GOT3 (cell line): ENCODE data around the gene SLC25A28.

Experiments used
- DNase-seq: peaks from one replicate; lab custom pipeline; 2025; ENCODE audit warnings: mixed read lengths; lab: John Stamatoyannopoulos, UW

Gene SLC25A28

DNA sequence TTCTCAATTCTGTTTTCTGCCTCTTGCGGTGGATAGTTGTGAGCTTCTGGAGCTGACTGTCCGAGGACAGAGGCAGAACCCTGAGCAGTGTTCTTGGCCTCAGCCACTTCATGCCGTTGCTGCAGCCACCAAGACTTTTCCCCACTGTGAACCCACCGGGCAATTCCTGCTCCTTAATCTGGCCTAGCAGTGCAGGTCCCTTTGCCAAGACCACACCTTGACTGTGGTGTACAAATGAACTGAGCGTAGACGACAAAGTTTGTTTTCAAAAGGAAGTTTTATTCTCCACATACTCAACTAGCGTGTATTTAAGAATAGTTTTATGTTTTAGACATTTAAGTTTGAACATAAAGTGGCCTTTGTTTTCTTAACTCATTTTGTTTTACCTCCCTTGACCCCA, 29.4 kb downstream of the SLC25A28 start:
- DNase-seq = no peak

DNA sequence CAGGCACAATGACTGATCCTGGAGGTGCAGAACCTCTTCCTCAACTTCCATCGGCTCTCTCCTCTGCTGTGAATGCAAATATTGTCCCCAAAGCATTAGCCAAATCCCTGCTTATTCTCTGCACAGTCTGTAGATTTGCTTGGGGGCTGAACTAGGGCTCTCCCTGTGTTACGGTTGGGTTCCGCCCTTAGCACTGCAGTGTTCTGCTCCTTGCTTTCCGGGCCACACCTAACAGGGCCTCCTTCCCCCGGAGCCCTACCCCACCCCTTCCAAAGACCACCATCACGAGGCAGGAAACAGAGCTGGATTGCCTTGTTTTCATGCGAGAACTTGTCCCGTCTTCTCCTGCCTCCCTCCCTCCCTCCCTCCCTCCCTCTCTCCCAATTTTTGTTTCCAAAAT, 36.6 kb downstream of the SLC25A28 start:
- no peak for DNase-seq

DNA sequence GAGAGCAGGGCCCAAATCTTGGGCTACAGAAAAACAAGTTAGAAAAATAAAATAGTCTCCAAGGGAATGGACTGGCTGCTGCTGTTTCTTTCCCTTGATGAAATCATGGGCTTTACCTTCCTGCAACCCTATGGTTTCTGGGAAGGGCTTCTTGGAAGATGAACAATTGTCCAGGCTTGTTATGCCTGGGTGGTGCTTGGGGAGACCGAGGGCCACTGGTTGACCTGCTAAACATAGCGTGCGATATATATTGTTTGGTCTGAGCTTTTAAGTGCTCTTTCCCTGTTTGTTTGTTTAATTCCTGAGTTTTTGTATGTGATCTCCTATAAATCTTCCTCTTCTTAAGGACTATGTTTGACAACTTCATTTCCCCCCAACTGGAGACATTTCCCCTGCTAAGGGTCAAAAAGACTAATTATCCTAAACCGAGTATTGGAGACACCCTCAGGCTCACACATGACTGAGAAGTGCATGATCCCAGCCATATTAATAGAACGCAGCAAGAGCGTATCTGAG, 37.9 kb downstream of the SLC25A28 start:
- no peak for DNase-seq

DNA sequence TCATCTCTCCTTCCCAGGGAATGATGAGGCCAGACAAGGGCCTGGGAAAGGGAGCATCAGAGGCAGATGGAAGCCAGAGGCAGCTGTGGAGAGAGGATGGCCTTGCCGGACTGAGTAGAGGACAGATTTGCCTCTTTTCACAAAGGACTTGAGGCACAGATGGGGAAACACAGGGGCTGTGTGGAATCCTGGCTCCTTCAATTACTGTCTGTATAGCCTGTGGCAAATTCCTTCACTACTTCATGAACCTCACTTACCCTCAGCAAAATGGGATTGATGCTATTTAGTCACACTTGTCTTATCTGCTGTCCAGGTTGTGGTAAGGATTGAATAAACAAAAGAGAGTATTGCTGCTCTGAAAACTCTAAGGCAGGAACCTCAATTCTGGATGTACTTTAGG, 40.3 kb downstream of the SLC25A28 start:
- no peak for DNase-seq

DNA sequence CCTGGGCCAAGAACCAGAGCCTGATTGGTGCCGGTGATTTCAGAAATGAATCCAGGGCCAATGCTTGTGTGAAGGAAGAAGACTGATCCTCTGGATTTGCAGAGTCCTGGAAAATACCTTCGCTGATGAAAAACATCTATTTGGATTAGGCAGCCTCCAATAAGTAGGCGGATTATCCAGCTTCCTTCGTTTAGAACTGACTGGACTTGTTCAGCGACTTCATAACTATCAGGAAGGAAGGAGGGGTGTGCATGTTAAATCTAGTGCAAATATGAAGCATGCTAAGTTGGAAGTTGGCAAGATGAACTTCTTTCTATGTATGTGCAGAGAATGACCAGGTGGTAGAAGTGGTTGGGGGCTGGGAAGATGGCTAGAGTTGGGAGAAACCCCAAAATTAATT, 46.4 kb downstream of the SLC25A28 start:
- no peak for DNase-seq

DNA sequence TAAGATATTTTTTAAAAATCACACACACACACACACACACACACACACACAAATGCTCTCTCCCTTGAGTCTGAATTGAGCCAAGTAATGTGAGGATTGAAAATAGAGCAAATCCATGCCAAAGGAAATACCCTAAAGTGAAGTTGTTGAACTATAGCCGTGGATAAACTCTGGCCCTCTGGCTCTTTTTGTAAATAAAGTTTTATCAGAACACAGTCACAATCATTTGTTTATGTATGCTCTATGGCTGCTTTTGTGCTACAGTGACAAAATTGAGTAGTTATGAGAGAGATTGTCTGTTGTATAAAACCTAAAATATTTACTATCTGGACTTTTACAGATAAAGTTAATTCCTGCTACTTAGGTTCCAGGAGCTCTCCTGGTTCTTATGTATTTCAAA, 48.4 kb downstream of the SLC25A28 start:
- DNase-seq = no peak

DNA sequence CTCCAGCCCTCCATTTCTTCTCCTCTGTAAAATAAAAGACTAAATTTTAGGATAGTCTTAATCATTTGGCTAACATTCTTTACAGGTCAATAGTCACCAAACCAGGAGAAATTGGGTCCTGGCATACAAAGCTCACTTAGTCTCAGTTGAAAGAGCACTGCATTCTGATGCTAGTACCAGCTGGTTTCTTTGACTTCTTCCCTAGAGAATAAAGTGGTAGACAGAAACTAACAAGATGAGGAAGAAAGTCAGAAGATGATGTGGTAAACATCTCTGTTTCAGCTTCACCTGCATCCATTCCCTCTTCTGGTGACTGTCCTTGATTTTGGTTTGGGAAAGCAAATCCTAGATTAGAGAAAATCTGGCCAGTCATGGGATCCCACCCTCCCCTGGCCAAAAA, 50.3 kb downstream of the SLC25A28 start:
- no peak for DNase-seq

DNA sequence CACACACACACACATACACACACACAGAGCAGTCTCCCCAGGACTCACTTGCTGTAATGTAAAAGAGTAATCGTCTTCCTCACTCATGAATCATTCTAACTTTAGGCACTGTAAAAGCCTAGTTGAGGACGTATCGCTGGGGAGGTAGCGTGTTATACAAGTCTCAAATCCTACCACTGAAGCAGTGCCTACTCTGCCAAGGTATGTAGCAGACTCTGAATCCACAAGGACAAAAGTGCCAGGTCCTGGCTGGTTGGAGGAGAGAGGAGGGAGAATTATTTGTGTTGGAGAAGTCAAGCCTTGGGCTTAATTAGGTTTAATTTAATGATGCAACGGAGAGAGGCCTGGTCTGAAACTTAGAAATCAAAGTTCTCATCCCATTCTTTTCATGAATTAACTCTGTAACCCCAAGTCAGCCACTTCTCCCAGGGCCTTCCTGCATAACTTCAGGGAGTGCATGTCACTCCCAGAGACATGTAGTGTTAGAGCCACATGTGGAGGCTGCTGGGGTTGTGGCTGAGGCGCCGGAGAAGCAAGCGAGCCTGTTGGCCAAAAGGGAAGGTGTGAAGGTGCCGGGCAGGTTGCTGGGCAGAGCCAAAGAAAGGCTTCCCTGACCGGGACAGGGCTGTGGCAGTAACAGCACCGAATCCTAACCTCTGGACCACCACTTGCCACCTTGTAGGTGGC, 50.8 kb downstream of the SLC25A28 start:
- DNase-seq = no peak

DNA sequence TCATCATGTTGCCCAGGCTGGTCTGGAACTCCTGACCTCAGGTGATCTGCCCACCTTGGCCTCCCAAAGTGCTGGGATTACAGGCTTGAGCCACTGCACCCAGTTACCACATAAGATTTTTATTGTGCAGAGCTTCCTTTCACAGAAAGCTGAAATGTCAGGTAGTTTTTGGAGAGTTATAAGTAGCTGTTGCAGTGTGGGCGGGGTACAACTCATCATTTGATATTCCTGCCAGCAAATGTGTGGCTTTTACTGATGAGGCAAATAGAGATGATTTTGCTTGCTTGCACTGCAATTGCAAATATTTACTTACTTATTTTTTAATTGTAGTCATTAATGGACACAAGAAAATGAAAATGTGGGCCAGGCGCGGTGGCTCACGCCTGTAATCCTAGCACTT, 55.1 kb downstream of the SLC25A28 start:
- no peak for DNase-seq

DNA sequence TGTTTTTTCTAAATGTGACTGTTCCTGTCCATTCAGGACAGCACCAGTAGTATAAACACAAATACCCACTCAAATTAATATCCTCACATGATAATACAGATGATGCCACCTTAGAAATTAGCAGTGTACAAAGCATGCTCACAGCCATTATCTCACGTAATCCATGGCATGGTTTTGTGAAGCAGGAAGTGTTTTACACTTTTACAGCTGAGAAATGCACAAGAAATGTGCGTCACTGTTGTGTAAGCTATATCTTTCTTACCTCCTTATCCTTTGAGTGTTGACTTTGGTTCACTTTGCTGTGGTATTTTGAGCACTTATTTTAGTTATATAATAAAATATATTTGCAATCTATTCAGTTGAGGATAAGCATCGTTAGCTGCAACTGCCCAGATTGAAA, 55.9 kb downstream of the SLC25A28 start:
- DNase-seq = no peak

DNA sequence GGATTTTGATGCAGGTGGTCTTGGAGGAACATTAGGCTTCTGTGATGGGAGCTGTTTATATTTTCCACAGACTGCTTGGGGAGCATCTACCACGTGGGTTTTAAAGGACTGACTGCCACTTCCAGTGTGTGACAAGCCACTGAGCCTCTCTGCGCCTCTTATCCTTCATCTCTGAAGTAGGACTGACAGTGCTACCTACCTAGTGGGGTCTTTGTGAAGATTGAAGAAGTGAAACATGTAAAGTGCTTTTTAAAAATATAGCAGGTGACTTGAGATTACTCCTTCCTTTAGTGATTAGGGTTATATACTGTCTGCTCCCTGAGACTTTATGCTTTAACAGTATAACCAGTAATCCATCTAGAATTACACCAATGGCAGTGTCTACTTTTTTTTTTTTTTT, 57.6 kb downstream of the SLC25A28 start:
- DNase-seq = no peak
